Putamen (tissue), 1 donor: Measurements from ENCODE around the gene CYP3A7.
"Not testable (repeated sequence)": the region's sequence is repeated elsewhere in the genome, so short reads cannot be mapped to it uniquely, and the experiment has no call there.

Experiments
- DNase-seq: peaks from one replicate; pipeline ENCODE4 v3.0.0-alpha.2; 2016; ENCODE audit warnings: low spot score

CYP3A7 gene

GRCh38 chr7:99699946-99700345 lies 35.0 kb downstream of the CYP3A7 start:
- DNase-seq = no peak

DNA sequence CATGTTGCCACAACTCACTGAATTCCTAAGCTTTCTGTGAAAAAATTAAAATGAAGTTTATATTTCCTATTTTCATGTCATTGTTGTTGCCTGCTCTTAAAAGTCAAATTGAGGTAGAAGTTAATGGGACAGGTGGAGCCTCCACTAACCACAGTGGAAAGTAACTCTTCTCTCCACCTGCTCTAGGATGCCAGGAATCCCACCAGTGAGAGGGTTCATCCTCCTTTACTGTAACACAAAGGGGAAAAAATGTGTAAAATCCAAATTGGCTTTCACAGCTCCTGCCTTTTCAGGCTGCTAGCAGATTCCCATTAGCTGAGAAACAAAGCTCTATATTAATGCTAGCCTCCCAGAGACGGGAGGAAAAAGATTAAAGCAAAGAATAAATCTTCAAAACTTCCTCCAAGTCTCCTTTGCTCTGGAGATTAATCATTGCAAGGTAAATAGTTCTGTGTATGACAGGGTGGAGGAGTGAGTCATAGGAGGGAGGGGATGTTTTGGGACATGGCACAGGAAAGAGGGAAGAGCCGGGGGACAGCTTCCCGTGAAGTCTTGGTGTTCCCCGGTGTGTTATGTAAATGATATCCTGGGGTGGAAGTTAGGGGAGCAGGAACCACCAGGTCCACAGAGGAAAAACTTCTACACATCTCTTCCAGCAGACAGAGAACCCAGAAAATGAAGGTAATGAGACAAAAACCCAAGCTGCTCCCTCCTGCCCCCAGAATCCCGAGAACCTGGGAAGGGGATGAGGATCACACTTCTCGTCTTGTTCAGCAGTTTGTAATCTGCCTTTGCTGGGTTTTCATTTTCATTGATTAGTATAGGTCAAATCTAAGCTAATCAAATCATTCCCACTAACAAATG lies 35.9 kb downstream of the CYP3A7 start:
- not testable (repeated sequence) for DNase-seq

DNA sequence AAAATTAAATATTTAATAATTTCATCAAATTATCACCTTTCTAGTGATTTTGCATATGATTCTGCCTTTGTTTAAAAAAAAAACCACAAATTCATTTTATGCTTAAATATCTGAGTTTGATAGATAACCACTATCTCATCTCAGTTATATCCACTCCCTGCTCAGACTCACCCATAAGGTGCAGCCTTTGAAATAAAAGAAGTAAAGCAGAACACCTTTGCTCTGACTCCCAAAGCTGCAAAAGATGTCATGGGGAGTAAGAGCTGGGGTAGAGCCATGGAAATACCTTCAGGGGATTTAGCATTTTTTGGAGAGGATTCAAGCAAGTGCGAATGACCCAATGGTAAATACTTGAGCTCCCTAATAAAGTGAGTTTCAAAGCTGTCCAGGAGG lies 40.1 kb downstream of the CYP3A7 start:
- no peak for DNase-seq

GRCh38 chr7:99694201-99694911 lies 40.6 kb downstream of the CYP3A7 start:
- no peak for DNase-seq

DNA sequence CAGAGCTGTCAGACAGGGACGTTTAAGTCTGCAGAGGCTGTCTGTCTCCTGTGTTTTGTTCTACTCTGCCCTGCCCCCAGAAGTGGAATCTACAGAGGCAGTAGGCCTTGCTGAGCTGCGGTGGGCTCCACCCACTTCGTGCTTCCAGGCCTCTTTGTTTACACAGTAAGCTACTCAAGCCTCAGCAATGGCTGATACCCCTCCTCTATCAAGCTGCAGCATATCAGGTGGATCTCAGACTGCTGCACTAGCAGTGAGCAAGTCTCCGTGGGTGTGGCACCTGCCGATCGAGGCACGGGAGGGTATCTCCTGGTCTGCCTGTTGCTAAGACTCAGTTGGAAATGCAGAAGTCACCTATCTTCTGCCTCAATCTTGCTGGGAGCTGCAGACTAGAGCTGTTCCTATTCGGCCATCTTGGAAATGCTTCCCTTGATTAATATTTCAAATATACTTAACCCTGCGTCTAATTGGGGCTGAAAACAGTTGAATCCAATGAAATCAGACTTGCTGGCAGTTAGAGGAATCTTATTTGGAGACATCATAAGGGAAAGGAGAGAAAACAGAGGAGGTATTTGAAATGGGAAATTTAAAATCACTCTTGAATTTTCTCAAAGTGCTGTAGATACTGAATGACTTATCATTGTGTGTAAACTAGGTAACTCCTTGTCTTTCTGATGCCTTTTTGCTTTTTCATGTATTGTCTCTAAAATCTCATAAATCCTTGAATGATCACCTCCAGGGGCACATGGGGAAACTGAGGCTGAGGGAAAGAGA lies 41.4 kb downstream of the CYP3A7 start:
- DNase-seq = no peak

- DNase-seq = no peak
Observed at GRCh38 chr7:99693100-99693426, 41.9 kb downstream of the CYP3A7 start.

- DNase-seq = not testable (repeated sequence)
Observed at GRCh38 chr7:99692563-99692962, 42.4 kb downstream of the CYP3A7 start.

- not testable (repeated sequence) for DNase-seq
Observed at GRCh38 chr7:99691658-99692057, 43.3 kb downstream of the CYP3A7 start.

- not testable (repeated sequence) for DNase-seq
Observed at GRCh38 chr7:99690918-99691317, 44.1 kb downstream of the CYP3A7 start.

DNA sequence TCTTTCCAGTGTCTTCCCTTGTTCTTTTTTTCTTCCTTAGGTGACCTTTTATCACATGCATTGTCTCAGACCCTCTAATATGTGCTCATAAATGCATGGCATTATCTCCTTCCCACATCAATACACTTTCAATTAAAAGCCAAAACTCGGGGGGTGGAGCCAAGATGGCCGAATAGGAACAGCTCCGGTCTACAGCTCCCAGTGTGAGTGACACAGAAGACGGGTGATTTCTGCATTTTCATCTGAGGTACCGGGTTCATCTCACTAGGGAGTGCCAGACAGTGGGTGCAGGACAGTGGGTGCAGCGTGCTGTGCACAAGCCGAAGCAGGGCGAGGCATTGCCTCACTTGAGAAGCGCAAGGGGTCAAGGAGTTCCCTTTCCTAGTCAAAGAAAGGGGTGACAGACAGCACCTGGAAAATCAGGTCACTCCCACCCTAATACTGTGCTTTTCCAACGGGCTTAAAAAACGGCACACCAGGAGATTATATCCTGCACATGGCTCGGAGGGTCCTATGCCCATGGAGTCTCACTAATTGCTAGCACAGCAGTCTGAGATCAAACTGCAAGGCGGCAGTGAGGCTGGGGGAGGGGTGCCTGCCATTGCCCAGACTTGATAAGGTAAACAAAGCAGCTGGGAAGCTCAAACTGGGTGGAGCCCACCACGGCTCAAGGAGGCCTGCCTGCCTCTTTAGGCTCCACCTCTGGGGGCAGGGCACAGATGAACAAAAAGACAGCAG lies 49.0 kb downstream of the CYP3A7 start:
- not testable (repeated sequence) for DNase-seq

DNA sequence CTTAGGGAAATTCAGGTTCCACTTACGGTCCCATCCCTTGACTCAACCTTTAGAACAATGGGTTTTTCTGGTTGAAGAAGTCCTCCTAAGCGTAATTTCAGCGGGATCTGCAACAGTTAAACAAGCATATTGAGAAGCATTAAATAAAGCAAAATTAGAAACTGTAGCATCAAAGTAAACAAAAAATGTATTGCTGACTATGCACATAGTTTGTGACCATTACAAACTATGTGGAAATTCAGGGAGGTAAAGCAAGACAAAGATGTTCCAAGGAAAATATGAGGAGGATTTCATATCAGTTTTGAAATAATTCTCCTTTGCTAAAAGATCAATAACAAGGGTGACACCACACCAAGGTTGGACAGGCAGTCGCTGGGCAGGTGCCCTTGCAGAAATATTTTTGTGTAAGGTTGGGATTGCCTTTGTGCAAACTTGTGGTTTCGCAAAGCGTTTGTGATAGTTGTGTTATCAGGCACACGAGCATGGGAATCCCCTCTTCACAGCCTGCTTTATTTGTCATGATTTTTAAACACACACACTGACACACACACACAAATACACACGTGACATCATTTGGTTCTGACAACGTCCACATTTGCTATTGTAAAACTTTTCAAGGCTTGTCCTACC lies 49.8 kb downstream of the CYP3A7 start:
- no peak for DNase-seq

DNA sequence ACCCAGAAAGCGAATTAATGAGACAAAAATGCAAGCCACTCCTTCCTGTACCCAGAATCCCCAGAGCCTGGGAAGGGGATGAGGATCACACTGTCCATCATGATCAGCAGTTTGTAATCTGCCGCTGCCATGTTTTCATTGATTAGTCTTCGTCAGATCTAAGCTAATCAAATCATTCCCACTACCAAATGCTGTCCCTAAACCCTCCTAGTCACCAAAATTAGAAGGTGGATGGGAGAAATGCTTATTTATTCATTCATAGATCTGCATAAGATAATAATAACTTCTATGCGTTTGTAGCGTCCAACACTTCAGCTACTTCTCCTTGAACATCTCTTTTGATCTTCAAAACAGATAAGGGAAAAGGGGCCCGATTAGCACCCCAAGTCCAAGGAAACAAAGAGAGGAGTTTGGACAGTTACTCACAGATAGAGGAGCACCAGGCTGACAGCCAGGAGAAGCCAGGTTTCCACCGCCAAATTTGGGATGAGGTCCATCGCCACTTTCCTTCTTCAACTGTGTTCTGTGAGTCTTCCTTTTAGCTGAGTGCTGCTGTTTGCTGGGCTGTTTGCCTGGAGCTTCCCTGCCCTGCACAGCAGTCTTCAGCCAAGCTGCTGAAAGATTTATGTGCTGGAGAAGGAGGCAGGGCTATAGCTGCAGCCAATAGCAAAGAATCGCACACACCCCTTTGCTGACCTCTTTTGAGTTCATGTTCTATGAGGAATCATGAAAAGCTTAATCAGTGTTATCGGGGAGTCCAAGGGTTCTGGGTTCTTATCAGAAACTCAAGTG lies 55.4 kb downstream of the CYP3A7 start, which contains the start of gene CYP3A5:
CYP3A5 (minus strand) TSS at position 597 of the 792 bp plus-strand sequence; CDS start at position 497, 100 bp downstream.
- DNase-seq = no peak

DNA sequence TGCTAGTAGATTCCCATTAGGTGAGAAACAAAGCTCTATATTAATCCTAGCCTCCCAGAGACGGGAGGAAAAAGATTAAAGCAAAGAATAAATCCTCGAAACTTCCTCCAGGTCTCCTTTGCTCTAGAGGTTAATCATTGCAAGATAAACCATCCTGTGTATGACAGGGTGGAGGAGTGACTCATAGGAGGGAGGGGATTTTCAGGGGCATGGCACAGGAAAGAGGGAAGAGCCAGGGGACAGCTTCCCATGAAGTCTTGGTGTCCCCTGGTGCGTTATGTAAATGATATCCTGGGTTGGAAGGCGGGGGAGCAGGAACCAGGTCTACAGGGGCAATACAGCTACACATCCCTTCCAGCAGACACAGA lies 56.0 kb downstream of the CYP3A7 start:
- no peak for DNase-seq

GRCh38 chr7:99677648-99678045 lies 57.3 kb downstream of the CYP3A7 start:
- no peak for DNase-seq

DNA sequence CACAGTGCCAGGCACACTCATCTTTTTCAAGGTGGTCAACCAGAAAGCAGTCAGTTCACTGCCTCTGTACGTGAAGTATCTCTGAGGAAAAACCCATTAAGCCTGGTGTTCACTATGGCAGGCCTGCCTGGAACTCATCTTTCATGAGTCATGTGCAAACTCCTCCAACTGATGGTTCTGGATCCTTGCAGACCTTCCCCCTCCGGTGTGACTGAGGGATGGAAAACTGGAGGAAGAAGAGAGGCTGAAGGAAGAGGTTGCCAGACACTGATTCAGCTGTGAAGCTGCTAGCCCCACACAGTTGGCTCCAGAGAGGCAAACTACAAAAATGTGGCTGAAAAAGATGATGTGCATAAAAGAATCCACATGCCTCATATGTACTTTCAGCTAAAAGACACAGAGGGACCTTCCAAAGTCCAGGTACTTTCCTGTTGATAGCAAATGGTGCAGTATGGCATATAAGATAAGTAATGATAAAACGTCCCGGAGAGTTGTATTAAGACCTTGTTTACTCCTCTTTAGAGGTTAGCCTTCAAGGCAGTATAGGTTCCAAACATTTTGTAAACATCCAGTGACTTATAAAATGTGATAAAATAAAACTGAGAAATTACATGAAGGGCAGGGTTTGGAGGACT lies 57.9 kb downstream of the CYP3A7 start:
- no peak for DNase-seq

- DNase-seq = no peak
Observed at GRCh38 chr7:99674995-99675742, 59.8 kb downstream of the CYP3A7 start.

DNA sequence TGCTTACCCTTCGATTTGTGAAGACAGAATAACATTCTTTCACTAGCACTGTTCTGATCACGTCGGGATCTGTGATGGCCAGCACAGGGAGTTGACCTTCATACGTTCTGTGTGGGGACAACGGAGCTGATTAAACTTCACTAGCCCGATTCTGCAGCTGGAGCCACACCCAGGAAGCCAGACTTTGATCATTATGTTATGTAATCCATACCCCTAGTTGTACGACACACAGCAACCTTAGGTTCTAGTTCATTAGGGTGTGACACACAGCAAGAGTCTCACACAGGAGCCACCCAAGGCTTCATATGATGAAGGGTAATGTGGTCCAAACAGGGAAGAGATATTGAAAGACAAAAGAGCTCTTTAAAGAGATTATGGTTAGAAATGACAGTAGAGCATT lies 62.4 kb downstream of the CYP3A7 start:
- no peak for DNase-seq

- no peak for DNase-seq
Observed at GRCh38 chr7:99669782-99670181, 65.2 kb downstream of the CYP3A7 start.

DNA sequence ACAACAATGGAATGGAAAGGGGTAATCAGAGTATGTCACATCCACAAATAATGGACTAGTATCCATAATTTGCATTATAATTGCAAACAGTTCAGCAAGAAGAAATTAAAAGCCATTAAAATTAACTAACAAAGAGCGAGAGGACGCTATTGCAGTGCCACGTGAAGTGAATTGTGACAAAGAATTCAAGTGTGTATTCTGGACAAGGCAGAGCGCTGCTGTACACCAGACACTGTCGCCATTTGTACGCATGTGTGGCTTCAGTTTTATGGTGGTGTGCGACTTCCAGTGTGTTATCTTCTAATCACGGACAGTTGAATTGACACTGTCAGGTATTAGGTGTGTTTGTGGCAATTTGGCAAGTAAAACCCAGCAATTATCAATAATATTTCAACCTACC lies 66.5 kb downstream of the CYP3A7 start:
- no peak for DNase-seq
